ENCODE results near the gene HTATIP2.

- no peak for TF ChIP-seq CTCF (IDR thresholded peaks at IDR 0.05 in 4 of 5, conservative IDR thresholded peaks at IDR 0.05 in 1 of 5)
- no peak for TF ChIP-seq POLR2A (IDR thresholded peaks at IDR 0.05)
Measured at GRCh38 chr11:20362481-20362880, 1.0 kb upstream of the HTATIP2 start.

Measured in gastrocnemius medialis (tissue), 4 donors.